KOPT-K1 (cell line): ENCODE measurements around the gene POLRMT.
A peak's percentile ranks its signal among the peaks of the same experiment; 100 is the strongest.

Experiments
- H3K27ac ChIP-seq: fragments of 200-600 bp; sonication (generic); 2 replicates; pipeline ENCODE4 v1.5.1; 2016; ENCODE audit warnings: antibody characterized with exemption, mild to moderate bottlenecking, low read depth, low read length; ENCODE audit not compliant: poor library complexity, severe bottlenecking
- H3K36me3 ChIP-seq: fragments of 200-600 bp; sonication (generic); 2 replicates; pipeline ENCODE4 v1.5.1; 2017; ENCODE audit warnings: antibody characterized with exemption, mild to moderate bottlenecking, low read length, moderate library complexity; ENCODE audit not compliant: insufficient read depth
- H3K9me3 ChIP-seq: fragments of 200-600 bp; sonication (generic); 2 replicates; pipeline ENCODE4 v1.5.1; 2017; ENCODE audit warnings: antibody characterized with exemption, low read length, mild to moderate bottlenecking; ENCODE audit not compliant: insufficient read depth, poor library complexity, severe bottlenecking

POLRMT gene

DNA sequence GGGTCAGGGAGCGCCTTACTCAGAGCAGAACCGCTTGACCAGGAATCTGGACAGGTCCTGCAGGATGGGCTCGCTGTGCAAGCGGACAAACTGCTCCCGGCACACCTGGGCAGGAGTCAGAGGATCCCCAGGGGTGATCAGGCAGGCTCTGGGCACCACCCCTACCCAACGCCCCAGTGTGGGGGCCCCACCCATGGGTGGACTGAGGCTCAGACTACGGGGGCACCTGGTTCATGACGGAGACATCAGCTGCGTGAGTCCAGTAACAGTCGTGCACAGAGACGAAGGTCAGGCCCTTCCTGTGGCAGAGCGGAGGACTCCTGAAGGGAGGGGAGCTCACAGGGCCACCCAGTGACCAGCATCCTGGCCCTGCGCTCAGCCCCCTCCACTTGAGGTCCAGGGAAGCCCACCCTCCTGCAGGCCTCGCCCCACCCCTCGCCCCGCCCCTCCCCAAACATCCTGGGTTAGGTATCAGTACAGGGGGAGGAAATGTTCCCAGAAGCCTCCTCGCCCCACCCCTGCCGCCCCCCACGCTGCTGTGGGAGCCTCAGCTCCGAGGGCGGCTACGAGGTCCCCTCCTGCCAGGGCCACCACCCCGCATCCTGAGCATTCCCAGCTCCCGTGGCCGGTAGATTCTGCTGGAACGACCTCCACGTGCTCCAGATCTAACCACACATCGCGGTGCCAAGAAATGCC, 15.6 kb downstream of the POLRMT start:
- Histone ChIP-seq H3K36me3 (peaks cover 64% of the 10 kb centered on the region), H3K27ac (no peak overlapping the region), H3K9me3 (no peaks in the 10 kb centered on the region)

DNA sequence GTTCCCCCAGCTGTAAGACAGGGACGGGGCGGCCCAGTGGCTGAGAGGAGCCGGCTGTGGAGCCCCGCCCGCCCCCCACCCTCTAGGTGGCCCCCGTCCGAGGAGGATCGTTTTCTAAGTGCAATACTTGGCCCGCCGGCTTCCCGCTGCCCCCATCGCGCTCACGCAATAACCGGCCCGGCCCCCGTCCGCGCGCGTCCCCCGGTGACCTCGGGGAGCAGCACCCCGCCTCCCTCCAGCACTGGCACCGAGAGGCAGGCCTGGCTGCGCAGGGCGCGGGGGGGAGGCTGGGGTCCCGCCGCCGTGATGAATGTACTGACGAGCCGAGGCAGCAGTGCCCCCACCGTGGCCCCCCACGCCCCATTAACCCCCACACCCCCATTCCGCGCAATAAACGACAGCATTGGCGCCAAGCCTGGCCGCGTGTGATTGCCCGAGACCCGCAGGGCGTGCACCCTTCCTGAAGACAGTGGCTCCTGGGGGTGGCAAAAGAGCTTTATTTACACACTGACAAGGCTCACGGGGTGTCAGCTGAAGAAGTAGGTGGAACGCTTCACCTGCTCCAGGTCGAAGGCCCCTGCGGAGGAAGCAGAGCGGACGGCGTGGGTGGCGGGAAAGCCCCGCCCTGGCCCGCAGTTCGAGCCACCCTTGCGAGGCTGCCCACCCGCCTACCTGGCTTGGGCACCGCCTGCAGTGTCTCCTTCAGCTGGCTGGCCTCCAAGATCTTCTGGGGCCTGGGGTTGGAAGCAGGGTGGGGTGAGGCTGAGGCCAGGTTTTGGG, 16.4 kb downstream of the POLRMT start:
- Histone ChIP-seq H3K36me3 (peaks cover 62% of the 10 kb centered on the region), H3K9me3 (no peaks in the 10 kb centered on the region), H3K27ac (no peak overlapping the region)

DNA sequence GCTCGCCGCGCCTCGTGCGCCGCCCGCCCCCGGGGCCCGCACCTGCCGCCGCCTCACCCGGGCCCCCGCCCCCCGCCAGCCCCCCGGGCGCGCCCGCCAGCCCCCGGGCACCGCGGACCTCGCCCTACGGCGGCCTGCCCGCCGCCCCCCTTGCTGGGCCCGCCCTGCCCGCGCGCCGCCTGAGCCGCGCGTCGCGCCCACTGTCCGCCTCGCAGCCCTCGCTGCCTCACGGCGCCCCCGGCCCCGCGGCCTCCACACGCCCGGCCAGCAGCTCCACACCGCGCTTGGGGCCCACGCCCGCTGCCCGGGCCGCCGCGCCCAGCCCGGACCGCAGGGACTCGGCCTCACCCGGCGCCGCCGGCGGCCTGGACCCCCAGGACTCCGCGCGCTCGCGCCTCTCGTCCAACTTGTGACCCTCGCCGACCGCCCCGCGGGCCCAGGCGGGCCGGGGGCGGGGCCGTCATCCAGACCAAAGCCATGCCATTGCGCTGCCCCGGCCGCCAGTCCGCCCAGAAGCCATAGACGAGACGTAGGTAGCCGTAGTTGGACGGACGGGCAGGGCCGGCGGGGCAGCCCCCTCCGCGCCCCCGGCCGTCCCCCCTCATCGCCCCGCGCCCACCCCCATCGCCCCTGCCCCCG, 17.2 kb downstream of the POLRMT start:
- Histone ChIP-seq H3K27ac (no peak overlapping the region), H3K9me3 (no peaks in the 10 kb centered on the region), H3K36me3 (peaks cover 54% of the 10 kb centered on the region)

DNA sequence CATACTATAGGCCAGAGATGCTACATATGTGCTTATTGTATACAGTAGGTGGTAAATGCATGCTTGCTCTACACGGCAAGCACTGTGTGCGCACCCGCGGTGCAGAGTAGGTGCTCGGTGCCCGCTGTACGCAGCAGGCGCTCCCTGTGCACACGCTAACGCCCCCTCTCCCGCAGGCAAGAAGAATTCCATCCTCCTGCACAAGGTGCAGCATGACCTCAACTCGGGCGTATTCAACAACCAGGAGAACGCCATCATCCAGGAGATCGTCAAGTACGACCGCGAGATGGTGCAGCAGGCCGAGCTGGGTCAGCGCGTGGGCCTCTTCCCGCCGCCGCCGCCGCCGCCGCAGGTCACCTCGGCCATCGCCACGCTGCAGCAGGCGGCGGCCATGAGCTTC, 17.7 kb downstream of the POLRMT start:
- no peaks in the 10 kb centered on the region for H3K9me3 ChIP-seq
- peaks cover 51% of the 10 kb centered on the region for H3K36me3 ChIP-seq
- H3K27ac ChIP-seq, result no peak overlapping the region

DNA sequence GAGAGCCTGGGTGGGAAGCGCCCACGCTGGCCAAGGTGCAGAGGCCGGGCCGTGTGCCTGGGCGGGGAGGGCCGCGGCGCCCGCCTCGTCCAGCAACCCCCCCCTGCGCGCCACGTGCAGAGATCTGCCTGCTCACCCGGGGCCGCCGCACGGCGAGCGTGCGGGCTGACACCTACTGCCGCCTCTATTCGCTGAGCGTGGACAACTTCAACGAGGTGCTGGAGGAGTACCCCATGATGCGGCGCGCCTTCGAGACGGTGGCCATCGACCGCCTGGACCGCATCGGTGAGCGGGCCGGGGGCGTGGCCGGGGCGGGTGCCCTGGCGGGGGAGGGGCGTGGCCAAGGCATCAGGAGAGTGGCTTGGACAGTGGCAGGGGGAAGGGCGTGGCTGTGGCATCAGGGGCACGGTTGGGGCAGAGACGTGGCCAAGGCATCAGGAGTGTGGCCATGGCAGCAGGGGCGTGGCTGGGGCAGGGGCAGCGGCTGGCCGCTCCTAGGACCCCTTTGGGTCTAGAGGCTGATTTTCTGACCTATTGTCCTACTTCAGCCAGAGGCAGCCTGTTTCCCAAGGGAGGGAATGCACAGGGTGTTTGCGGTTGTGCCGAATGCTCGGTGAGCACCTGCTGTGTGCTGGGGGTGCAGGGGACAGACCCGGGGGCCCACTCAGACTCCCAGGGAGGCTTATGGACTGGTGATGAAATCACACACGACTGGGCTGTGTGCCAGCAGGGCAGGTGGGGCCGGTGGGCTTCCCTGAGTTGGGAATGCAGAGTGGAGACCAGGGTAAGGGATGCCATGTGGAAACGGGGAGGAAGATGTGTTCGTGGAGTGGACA, 19.4 kb downstream of the POLRMT start:
- Histone ChIP-seq H3K36me3 (peaks cover 34% of the 10 kb centered on the region), H3K9me3 (no peaks in the 10 kb centered on the region), H3K27ac (no peak overlapping the region)

DNA sequence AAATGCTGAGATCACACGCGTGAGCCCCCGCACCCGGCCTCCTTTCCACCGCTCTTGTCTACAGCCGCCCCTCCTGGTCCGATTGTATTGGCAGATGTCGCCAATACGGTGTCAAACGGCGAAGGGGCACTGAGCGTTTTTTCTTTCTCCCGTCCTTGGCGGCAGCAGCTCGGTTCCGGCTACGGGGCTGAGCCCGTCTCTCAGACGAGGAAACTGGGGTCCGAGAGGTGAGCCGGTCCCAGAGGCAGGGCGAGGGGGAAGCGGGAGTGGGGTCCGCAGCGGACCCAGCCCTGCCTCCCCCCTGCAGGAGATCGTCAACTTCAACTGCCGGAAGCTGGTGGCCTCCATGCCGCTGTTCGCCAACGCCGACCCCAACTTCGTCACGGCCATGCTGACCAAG, 20.4 kb downstream of the POLRMT start:
- Histone ChIP-seq H3K27ac (no peak overlapping the region), H3K36me3 (peaks cover 24% of the 10 kb centered on the region), H3K9me3 (no peaks in the 10 kb centered on the region)

DNA sequence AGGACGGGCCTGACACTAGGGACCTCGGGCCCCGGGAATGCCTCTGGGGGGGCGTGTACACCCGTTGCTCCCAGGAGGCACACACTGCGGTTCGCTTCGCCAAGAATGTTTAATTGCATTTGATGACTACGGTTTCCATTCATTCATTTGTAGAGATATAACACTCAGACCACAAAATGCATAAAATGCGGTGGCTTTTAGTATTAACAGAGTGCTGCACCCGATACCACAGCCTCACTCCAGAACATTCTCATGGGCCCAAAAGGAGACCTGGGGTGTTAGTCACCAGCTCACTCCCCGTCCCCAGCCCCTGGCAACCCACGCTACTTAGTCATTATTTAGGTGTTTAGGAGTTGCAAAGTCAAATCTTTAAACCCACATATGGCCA, 21.9 kb downstream of the POLRMT start:
- peak overlapping the region; percentile 90 for H3K27ac ChIP-seq
- H3K36me3 ChIP-seq, result peaks cover 22% of the 10 kb centered on the region
- no peaks in the 10 kb centered on the region for H3K9me3 ChIP-seq

DNA sequence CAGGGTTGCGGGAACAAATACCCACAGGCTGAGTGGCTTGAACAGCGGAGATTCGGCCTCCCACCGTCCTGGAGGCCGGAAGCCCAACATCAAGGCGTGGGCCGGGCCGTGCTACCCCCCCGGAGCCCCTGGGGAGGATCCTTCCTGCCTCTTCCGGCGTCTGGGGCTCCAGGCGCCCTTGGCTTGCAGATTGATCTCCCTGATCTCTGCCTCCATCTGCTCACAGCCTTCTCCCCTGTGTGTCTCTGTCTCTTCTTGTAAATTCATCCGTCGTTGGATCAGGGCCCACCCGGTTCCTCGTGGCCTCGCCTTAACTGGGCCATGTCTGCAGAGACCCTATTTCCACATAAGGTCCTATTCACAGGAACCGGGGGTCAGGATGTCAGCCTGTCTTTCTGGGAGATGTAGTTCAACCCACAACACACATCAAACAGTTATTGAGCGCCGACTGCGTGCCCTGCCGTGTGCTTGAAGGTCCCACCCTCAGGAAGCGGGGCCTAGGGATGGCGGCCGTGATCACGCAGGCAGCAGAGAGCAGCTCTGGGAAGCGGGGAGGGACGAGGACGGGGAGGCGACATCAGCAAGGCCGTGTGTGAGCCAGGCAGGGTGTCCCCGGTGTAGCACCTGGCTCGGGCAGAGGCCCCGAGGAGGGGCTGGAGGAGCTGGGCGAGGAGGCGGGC, 22.4 kb downstream of the POLRMT start:
- peak overlapping the region; percentile 90 for H3K27ac ChIP-seq
- H3K36me3 ChIP-seq, result peaks cover 22% of the 10 kb centered on the region
- no peaks in the 10 kb centered on the region for H3K9me3 ChIP-seq

DNA sequence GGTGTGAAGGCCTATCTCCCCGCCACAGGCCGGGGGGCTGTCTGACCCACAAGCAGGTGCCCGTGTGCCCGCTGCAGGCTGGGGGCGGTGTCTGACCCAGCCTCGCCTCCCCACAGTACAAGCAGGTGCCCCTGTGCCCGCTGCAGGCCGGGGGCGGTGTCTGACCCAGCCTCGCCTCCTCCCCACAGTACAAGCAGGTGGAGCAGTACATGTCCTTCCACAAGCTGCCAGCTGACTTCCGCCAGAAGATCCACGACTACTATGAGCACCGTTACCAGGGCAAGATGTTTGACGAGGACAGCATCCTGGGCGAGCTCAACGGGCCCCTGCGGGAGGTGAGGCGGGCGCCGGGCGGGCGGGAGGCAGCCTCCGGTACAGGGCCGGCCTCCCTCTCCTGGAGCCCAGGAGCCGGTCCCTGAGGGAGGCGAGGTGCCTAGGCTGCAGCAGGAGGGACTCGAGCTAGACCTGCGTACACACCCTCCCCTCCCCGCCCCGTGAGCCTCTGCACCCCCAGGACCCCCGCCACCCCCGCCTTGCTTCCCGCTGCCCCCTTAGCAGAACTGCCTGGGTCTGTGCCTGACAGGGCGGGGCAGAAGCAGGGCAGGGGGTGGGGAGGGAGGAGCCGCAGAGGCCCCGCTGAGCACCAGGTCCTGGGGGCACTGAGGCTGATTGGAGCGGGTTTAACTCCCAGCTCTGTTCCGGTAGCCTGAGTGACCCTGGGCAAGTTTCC, 23.1 kb downstream of the POLRMT start:
- Histone ChIP-seq H3K9me3 (no peaks in the 10 kb centered on the region), H3K36me3 (peaks cover 22% of the 10 kb centered on the region), H3K27ac (peak overlapping the region; percentile 90)

DNA sequence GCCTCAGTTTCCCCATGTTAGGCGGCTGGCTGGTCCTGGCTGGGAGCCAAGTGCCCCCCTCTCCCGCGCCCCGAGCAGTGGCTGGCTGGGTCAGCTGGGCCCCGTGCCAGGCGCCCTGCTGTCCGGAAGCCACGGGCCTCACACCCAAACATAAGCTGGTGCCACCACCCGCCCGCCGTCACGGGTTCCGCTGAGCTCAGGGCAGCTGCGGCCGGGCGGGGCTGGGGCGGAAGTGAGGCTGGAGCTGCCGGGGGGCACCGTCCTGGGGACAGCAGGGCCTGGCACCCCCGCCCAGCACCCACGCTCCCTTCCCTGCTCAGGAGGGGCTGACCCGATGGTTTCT, 24.4 kb downstream of the POLRMT start:
- no peak overlapping the region for H3K27ac ChIP-seq
- no peaks in the 10 kb centered on the region for H3K9me3 ChIP-seq
- peaks cover 10% of the 10 kb centered on the region; the same call in 1 of the 2 replicates for H3K36me3 ChIP-seq

DNA sequence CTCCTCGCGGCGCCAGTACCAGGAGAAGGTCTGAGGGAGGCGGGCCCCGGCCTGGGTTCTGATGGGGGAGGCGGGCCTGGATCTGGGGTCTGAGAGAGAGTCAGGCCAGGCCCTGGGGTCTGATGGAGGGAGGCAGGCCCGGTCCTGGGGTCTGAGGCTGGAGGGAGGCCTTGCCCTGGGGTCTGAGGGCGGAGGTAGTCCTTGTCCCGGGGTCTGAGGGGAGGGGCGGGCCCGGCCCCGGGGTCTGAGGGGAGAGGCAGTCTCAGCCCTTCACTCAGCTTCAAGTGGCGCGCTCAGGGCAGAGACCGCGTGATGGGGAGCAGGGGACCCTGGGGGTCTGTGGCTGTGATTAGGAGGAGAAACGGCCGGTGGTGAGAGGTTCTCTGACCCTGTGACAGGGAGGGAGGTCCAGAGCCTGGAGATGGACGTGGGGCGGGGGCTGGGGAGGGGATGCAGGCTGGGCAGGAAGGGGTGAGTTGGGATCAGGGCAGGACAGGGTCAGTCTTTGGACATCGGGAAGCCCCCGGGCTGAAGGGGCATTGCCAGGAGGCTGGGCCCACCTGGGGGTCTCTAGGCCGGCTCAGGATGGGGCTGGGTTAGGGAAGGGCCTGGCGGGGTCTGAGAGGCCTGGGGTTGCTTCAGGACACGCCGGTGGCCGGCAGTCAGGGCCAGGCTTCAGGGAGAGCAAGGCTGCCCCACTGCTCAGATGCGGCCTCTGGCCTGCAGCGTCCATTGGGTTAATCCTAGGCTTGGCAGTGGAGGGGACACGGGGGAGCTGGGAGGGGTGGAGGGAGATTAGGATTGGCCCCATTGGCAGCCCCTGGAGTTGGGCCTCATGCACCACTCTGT, 25.0 kb downstream of the POLRMT start:
- Histone ChIP-seq H3K36me3 (peaks cover 9% of the 10 kb centered on the region; the same call in 1 of the 2 replicates), H3K27ac (no peak overlapping the region), H3K9me3 (no peaks in the 10 kb centered on the region)

DNA sequence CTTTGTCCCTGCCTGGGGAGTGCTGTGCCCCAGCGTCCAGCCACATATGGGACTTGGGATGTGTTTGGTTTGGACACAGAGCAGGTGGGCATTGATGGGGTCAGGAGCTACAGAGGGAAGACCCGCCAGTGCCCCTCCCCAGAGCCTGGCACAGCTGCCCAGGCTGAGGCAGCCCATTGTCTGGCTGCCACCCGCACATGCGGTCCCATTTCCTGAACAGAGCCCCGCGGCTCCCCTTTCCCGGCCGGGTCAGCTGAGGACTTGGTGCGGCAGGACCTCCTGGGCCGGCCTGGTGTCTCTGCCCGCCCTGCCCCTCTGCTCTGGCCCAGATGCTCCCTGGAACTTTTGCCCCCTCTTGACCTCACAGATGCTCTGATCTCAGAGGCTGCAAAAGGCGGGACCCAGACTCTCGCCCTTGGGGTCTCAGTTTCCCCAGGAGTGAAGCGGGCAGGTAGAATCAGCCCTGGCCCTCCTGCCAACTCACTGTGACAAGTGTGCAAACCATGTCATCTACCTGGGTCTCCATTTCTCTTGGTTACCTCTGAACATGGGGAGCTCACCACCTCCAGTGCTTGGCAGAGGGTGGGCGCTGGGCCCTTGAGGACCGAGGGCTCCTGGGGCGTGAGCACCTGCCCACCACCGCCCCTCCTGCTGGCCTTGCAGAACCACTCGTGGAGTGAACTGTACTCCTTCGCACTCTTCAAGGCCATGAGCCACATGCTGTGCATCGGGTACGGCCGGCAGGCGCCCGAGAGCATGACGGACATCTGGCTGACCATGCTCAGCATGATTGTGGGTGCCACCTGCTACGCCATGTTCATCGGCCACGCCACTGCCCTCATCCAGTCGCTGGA, 25.8 kb downstream of the POLRMT start:
- no peaks in the 10 kb centered on the region for H3K9me3 ChIP-seq

More for the DNA sequence above, 25.8 kb downstream of the POLRMT start:
- H3K27ac ChIP-seq, result no peak overlapping the region
- H3K36me3 ChIP-seq, result peaks cover 4% of the 10 kb centered on the region; the same call in 1 of the 2 replicates
